GM13977 (cell line): ENCODE data around the gene DCLK1.

Source experiments
- DNase-seq: peaks from one replicate; pipeline ENCODE4 v3.0.0; 2012; ENCODE audit warnings: low spot score
- in situ Hi-C: fragments of 300-500 bp; cut with MboI; formaldehyde crosslinking; loops from one replicate; pipeline ENCODE4 v1.12.0; 2022; ENCODE audit warnings: low sequenced_read_pairs, low pct_unique_long_range_greater_than_20kb, mixed read lengths, inconsistent platforms; ENCODE audit not compliant: unreplicated experiment
- TF ChIP-seq, protein P1 (sequence below): IDR thresholded peaks from 2 replicates; pipeline ENCODE4 v1.5.1; 2012; ENCODE audit warnings: mild to moderate bottlenecking, control low read depth; ENCODE audit not compliant: insufficient read depth; ENCODE audit errors: extremely low read depth, missing control alignments

The DCLK1 gene

GRCh38 chr13:36126491-36126890 is 4.7 kb downstream of the DCLK1 start:
- in situ Hi-C loops = no loop called here
- no peak for DNase-seq
- TF ChIP-seq, protein P1, sequence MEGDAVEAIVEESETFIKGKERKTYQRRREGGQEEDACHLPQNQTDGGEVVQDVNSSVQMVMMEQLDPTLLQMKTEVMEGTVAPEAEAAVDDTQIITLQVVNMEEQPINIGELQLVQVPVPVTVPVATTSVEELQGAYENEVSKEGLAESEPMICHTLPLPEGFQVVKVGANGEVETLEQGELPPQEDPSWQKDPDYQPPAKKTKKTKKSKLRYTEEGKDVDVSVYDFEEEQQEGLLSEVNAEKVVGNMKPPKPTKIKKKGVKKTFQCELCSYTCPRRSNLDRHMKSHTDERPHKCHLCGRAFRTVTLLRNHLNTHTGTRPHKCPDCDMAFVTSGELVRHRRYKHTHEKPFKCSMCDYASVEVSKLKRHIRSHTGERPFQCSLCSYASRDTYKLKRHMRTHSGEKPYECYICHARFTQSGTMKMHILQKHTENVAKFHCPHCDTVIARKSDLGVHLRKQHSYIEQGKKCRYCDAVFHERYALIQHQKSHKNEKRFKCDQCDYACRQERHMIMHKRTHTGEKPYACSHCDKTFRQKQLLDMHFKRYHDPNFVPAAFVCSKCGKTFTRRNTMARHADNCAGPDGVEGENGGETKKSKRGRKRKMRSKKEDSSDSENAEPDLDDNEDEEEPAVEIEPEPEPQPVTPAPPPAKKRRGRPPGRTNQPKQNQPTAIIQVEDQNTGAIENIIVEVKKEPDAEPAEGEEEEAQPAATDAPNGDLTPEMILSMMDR = no peak

DNA sequence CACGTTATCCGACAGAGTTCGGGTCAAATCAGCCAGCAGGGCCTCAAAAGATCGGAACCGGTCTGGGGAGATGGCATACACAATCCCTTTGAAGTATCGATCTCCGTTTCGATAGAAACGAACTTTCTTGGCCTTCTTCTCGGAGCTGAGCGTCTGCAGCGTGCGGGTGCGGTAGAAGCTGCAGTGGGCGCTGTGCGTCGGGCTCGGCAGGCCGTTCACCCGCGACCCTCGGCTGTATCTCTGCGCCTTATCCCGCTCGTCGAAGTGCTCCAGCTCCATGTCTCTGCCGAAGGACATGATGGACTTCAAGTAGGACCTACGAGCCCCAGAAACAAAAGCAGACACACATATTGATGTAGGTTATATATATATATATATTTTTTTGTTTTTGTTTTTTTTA is 5.3 kb downstream of the DCLK1 start:
- in situ Hi-C loops = no loop called here
- TF ChIP-seq, protein P1 = no peak
- no peak for DNase-seq

DNA sequence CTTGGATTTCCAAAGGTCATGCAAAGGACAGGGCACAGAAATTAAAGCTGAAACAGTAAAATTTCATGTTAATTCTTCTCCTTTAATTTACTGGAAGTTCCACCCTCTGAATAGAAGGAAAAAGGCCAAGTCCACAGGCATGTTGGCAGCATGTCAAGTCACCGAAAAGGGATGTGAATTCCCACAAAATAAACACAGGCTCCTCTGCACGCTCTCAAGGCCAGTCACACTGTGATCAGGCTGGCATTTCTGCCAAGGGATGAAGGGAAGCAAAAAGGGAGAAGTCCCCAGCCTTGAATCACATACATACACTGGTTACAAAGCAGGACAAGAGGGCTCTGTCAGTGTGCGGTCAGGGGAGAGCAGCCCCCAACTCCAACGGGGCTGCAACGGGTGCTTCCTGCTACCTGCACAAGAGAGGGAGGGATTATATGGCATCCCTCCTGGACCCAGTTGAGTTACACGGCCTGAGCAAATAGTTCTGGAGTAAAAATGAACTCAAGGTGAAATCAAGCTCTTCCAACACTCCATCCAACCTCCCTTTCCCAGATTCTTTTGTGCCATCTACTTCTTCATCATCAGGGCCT is 6.9 kb downstream of the DCLK1 start:
- DNase-seq = no peak
- TF ChIP-seq, protein P1 = no peak
- in situ Hi-C loops = no loop called here

DNA sequence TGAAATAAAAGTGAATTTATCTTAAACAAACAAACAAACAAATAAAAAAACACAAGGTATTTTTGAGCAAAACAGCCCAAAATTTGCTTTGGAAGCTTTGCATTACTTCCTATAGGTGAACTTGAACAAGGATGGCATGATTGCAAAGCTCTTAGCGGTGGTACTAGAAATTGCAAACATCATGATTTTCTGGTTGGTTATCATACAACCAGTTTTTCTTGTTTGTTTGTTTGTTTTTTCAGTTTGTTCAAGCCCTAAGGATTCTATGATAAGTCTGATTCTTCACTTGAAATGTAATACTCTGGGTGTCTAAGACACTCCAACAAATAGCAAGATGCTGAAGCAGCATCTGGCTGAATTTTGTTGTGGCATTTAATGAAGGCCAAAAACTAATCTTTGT is 15.9 kb downstream of the DCLK1 start:
- in situ Hi-C loops = no loop called here
- TF ChIP-seq, protein P1 = no peak
- no peak for DNase-seq

GRCh38 chr13:36114233-36114632 is 16.9 kb downstream of the DCLK1 start:
- in situ Hi-C loops = no loop called here
- TF ChIP-seq, protein P1 = no peak
- DNase-seq = no peak

- in situ Hi-C loops = no loop called here
- no peak for DNase-seq
- TF ChIP-seq, protein P1 = no peak
Measured at GRCh38 chr13:36108954-36109353, 22.2 kb downstream of the DCLK1 start.

DNA sequence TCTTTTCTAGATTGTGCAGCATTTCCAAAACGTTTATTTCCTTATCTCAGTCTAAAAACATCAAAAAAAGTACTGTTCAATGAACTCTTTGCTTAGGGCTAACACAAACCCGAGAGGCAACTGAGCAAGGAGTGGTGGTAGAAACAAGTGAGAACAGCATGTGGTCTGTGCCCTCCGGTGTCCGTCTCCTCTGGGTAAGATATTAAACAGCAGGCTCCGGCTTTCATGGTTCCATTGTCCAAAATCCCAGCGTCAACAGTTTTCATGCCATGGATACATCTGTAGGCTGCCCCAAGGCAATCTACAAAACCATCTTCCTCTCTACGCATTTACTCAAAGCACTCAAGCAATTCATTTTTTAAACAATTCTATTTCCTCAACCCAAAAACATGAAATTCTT is 22.8 kb downstream of the DCLK1 start:
- TF ChIP-seq, protein P1 = no peak
- no peak for DNase-seq
- in situ Hi-C loops = no loop called here
